ENCODE results near the gene NEURL1. TPM values are rescaled to one million over a fixed set of nuclear protein-coding genes. Genes with fewer than 3 reads are reported as not detected.

The NEURL1 gene
- total RNA-seq, 1 donor from 2014 or later, result 0.93 TPM

GRCh38 chr10:103534621-103535498 is 41.4 kb downstream of the NEURL1 start:
- no peak overlapping the region for H3K27ac Mint-ChIP-seq
- TF ChIP-seq CTCF (IDR thresholded peaks at IDR 0.05), result no peak
- H3K4me1 Mint-ChIP-seq, result no peaks in the 10 kb centered on the region
- H3K27me3 Mint-ChIP-seq, result peaks cover 19% of the 10 kb centered on the region
- DNase-seq, result peak; percentile 5
- H3K4me3 Mint-ChIP-seq, result no peak overlapping the region
- ATAC-seq (ENCODE audit: low read depth), result no peak
- POLR2A ChIA-PET, result interaction anchor here (0.5 kb wide), 1 partner anchor 158 kb away, joined by 9 read pairs; no protein-coding TSS in a partner anchor
- no peaks in the 10 kb centered on the region for H3K36me3 Mint-ChIP-seq (ENCODE audit: low read depth)
- CTCF ChIA-PET, result no interaction called here
- intact Hi-C loops (cut with micrococcal nuclease), result no loop called here
- peaks cover 12% of the 10 kb centered on the region for H3K9me3 Mint-ChIP-seq

GRCh38 chr10:103535595-103535994 is 42.1 kb downstream of the NEURL1 start:
- ChIA-PET CTCF (no interaction called here), POLR2A (interaction anchor here (0.5 kb wide), 1 partner anchor 157 kb away, joined by 9 read pairs; no protein-coding TSS in a partner anchor)
- Mint-ChIP-seq H3K4me1 (no peaks in the 10 kb centered on the region), H3K4me3 (no peak overlapping the region), H3K36me3 (ENCODE audit: low read depth) (no peaks in the 10 kb centered on the region), H3K9me3 (peaks cover 9% of the 10 kb centered on the region), H3K27me3 (peaks cover 22% of the 10 kb centered on the region), H3K27ac (no peak overlapping the region)
- TF ChIP-seq CTCF (IDR thresholded peaks at IDR 0.05), result no peak
- no peak for ATAC-seq (ENCODE audit: low read depth)
- peak; percentile 7 for DNase-seq
- intact Hi-C loops (cut with micrococcal nuclease), result no loop called here

DNA sequence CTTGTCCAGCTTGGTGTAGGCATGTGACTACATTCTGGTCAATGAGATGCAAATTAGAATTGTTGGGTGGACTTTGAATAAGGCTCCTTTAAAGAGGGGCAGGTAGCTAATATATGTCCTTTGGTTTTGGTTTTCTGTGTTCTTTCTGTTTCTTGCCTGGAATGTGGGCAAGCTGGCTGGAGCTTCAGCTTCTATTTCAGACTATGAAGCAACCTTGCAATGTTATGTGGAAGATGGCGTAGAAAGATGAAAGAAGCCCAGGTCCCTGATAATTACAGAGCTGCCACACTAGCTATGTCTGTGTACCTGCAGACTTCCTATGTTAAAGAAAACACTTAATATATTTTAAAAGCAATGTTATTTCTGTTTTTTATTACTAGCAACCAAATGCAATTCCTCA is 46.2 kb downstream of the NEURL1 start:
- intact Hi-C loops (cut with micrococcal nuclease), result no loop called here
- ATAC-seq (ENCODE audit: low read depth) (no peak), DNase-seq (no peak)
- no peak for TF ChIP-seq CTCF (IDR thresholded peaks at IDR 0.05)
- no peak overlapping the region for H3K4me3 Mint-ChIP-seq
- no peak overlapping the region for H3K27ac Mint-ChIP-seq
- H3K27me3 Mint-ChIP-seq, result peaks cover 18% of the 10 kb centered on the region
- peaks cover 13% of the 10 kb centered on the region for H3K4me1 Mint-ChIP-seq
- ChIA-PET CTCF (no interaction called here), POLR2A (no interaction called here)
- no peaks in the 10 kb centered on the region for H3K36me3 Mint-ChIP-seq (ENCODE audit: low read depth)
- H3K9me3 Mint-ChIP-seq, result no peaks in the 10 kb centered on the region

- Mint-ChIP-seq H3K36me3 (ENCODE audit: low read depth) (no peaks in the 10 kb centered on the region), H3K4me1 (peaks cover 13% of the 10 kb centered on the region), H3K9me3 (no peaks in the 10 kb centered on the region), H3K4me3 (no peak overlapping the region), H3K27me3 (peaks cover 15% of the 10 kb centered on the region), H3K27ac (no peak overlapping the region)
- intact Hi-C loops (cut with micrococcal nuclease), result no loop called here
- ChIA-PET POLR2A (no interaction called here), CTCF (no interaction called here)
- ATAC-seq (ENCODE audit: low read depth), result no peak
- TF ChIP-seq CTCF (IDR thresholded peaks at IDR 0.05), result no peak
- DNase-seq, result no peak
Observed at GRCh38 chr10:103540722-103541121, 47.2 kb downstream of the NEURL1 start.

DNA sequence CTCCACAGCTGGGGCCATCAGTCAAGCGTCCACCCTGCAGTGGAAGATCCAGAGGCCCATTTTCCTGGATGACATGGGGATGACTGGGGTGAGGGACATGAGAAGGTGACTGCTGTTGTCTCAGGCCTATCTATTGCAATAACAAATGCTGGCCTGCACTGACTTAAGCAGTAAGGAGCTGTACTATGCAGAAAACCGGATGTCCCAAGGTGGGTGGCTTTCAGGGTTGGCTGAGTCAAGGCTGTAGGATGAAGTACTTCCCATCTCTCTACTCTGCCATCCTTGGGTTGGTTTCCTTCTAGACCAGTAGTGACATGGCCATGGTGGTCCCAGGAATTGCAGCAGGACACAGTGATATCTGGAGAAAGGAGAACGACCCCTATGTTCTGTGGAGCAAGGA is 48.1 kb downstream of the NEURL1 start:
- CTCF ChIA-PET, result interaction anchor here (1.2 kb wide), 1 partner anchor 126 kb away, joined by 4 read pairs; no protein-coding TSS in a partner anchor
- Mint-ChIP-seq H3K4me3 (no peak overlapping the region), H3K36me3 (ENCODE audit: low read depth) (no peaks in the 10 kb centered on the region), H3K9me3 (no peaks in the 10 kb centered on the region), H3K27ac (no peak overlapping the region), H3K4me1 (peaks cover 13% of the 10 kb centered on the region), H3K27me3 (peaks cover 15% of the 10 kb centered on the region)
- ATAC-seq (ENCODE audit: low read depth) (no peak), DNase-seq (no peak)
- POLR2A ChIA-PET, result no interaction called here
- TF ChIP-seq CTCF (IDR thresholded peaks at IDR 0.05), result no peak
- intact Hi-C loops (cut with micrococcal nuclease), result no loop called here
